NCI-H748 treated with DMSO at 0.1 percent for 48 hours (cell line): ENCODE measurements around the gene PRKCI.
"Not testable (repeated sequence)": the region's sequence is repeated elsewhere in the genome, so short reads cannot be mapped to it uniquely, and the experiment has no call there.

ENCODE experiments used
- DNase-seq: peaks from one replicate; lab custom pipeline; 2025; lab: John Stamatoyannopoulos, UW

The PRKCI gene

GRCh38 chr3:170343859-170344258 is 121.6 kb downstream of the PRKCI start:
- DNase-seq: not testable (repeated sequence)

GRCh38 chr3:170344971-170345370 is 122.7 kb downstream of the PRKCI start:
- DNase-seq: no peak

GRCh38 chr3:170346481-170347392 is 124.5 kb downstream of the PRKCI start:
- DNase-seq: no peak

- DNase-seq: no peak
Measured at GRCh38 chr3:170350515-170351413, 128.5 kb downstream of the PRKCI start.

- DNase-seq: no peak
Measured at GRCh38 chr3:170352936-170353335, 130.7 kb downstream of the PRKCI start.

GRCh38 chr3:170353485-170353884 is 131.3 kb downstream of the PRKCI start:
- no peak for DNase-seq

GRCh38 chr3:170354760-170355159 is 132.5 kb downstream of the PRKCI start:
- DNase-seq: no peak
